ENCODE results near the gene PGGHG. TPM values are rescaled to one million over a fixed set of nuclear protein-coding genes. Genes with fewer than 3 reads are reported as not detected.

The PGGHG gene
- total and polyA plus RNA-seq, 2 of the 13 experiments (the other 11 are each of a cell fraction or from before 2014, with no cell fraction given) = 5.9 to 14.8 TPM

DNA sequence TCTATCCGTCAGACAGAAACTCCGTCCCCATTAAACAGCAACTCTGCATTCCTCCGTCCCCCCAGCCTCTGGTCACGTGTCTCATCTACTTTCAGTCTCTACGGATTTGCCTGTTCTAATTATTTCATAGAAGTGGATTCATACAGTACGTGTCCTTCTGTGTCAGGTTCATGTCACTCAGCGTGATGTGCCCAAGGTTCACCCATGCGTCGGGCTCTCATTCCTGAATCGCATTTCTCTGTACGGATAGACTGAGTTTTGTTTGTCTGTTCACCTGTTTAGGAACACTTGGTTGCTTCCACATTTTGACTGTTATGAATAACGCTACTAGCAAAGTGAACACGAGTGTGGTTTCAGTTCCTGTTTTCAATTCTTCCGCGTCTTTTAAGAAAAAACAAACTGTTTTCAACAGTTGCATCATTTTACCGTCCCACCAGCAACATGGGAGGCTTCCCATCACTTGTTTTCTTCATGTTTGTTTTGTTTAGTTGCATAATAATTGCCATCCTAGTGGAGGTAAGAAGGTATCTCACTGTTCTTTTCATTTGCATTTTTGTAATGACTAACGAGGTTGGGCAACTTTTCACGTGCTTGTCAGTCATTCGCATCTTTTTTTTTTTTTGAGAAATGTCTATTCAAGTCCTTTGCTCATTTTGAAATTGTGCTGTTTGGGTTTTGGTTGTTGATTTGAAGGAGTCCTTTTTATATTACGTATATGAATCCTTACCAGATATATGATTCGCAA lies 19.6 kb upstream of the PGGHG start (continued):
- TF ChIP-seq, protein P1, sequence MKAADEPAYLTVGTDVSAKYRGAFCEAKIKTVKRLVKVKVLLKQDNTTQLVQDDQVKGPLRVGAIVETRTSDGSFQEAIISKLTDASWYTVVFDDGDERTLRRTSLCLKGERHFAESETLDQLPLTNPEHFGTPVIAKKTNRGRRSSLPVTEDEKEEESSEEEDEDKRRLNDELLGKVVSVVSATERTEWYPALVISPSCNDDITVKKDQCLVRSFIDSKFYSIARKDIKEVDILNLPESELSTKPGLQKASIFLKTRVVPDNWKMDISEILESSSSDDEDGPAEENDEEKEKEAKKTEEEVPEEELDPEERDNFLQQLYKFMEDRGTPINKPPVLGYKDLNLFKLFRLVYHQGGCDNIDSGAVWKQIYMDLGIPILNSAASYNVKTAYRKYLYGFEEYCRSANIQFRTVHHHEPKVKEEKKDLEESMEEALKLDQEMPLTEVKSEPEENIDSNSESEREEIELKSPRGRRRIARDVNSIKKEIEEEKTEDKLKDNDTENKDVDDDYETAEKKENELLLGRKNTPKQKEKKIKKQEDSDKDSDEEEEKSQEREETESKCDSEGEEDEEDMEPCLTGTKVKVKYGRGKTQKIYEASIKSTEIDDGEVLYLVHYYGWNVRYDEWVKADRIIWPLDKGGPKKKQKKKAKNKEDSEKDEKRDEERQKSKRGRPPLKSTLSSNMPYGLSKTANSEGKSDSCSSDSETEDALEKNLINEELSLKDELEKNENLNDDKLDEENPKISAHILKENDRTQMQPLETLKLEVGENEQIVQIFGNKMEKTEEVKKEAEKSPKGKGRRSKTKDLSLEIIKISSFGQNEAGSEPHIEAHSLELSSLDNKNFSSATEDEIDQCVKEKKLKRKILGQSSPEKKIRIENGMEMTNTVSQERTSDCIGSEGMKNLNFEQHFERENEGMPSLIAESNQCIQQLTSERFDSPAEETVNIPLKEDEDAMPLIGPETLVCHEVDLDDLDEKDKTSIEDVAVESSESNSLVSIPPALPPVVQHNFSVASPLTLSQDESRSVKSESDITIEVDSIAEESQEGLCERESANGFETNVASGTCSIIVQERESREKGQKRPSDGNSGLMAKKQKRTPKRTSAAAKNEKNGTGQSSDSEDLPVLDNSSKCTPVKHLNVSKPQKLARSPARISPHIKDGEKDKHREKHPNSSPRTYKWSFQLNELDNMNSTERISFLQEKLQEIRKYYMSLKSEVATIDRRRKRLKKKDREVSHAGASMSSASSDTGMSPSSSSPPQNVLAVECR (CRISPR knock-in tag; IDR thresholded peaks at IDR 0.05; ENCODE audit: borderline replicate concordance) = 0 out of 2 replicates have a peak, but pooled peaks have one; percentile 21
- TF ChIP-seq, protein P2, sequence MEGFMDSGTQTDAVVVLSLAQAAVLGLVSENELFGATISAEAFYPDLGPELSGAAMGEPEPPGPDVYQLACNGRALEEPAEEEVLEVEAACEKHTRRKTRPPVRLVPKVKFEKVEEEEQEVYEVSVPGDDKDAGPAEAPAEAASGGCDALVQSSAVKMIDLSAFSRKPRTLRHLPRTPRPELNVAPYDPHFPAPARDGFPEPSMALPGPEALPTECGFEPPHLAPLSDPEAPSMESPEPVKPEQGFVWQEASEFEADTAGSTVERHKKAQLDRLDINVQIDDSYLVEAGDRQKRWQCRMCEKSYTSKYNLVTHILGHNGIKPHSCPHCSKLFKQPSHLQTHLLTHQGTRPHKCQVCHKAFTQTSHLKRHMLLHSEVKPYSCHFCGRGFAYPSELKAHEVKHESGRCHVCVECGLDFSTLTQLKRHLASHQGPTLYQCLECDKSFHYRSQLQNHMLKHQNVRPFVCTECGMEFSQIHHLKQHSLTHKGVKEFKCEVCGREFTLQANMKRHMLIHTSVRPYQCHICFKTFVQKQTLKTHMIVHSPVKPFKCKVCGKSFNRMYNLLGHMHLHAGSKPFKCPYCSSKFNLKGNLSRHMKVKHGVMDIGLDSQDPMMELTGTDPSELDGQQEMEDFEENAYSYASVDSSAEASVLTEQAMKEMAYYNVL (CRISPR knock-in tag; IDR thresholded peaks at IDR 0.05; ENCODE audit: borderline replicate concordance) = peak; percentile 40; the same call in 1 of the 2 replicates
- TF ChIP-seq FOXK1 (CRISPR knock-in tag; IDR thresholded peaks at IDR 0.05; ENCODE audit: borderline replicate concordance, low read depth) (peak; percentile 36; the same call in 1 of the 2 replicates), FOXJ3 (CRISPR knock-in tag; IDR thresholded peaks at IDR 0.05; ENCODE audit: borderline replicate concordance) (0 out of 2 replicates have a peak, but pooled peaks have one; percentile 18), BHLHE40 (IDR thresholded peaks at IDR 0.05; ENCODE audit: low read length) (peak; percentile 65), YEATS4 (CRISPR knock-in tag; IDR thresholded peaks at IDR 0.05; ENCODE audit: borderline replicate concordance) (0 out of 2 replicates have a peak, but pooled peaks have one; percentile 27), KAT2B (IDR thresholded peaks at IDR 0.05; ENCODE audit: borderline replicate concordance, low read depth, low read length) (no peak), RARA (CRISPR knock-in tag; IDR thresholded peaks at IDR 0.05) (0 out of 2 replicates have a peak, but pooled peaks have one; percentile 13)
- TF ChIP-seq, protein P3, sequence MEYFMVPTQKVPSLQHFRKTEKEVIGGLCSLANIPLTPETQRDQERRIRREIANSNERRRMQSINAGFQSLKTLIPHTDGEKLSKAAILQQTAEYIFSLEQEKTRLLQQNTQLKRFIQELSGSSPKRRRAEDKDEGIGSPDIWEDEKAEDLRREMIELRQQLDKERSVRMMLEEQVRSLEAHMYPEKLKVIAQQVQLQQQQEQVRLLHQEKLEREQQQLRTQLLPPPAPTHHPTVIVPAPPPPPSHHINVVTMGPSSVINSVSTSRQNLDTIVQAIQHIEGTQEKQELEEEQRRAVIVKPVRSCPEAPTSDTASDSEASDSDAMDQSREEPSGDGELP (IDR thresholded peaks at IDR 0.05; ENCODE audit: borderline replicate concordance, low read depth) = no peak
- TF ChIP-seq, protein P4, sequence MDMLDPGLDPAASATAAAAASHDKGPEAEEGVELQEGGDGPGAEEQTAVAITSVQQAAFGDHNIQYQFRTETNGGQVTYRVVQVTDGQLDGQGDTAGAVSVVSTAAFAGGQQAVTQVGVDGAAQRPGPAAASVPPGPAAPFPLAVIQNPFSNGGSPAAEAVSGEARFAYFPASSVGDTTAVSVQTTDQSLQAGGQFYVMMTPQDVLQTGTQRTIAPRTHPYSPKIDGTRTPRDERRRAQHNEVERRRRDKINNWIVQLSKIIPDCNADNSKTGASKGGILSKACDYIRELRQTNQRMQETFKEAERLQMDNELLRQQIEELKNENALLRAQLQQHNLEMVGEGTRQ (IDR thresholded peaks at IDR 0.05; ENCODE audit: low read depth, low read length) = peak; percentile 49; the same call in 1 of the 2 replicates
- TF ChIP-seq, protein P4 (CRISPR knock-in tag; IDR thresholded peaks at IDR 0.05; ENCODE audit: borderline replicate concordance) = peak; percentile 78; the same call in 1 of the 2 replicates
